HPDE6-E6E7 (cell line): ENCODE data around the gene DUSP1.

ENCODE experiments used
- DNase-seq: peaks from one replicate; pipeline ENCODE4 v3.0.0; 2011; ENCODE audit warnings: missing footprints; ENCODE audit errors: extremely low spot score

DUSP1 gene

DNA sequence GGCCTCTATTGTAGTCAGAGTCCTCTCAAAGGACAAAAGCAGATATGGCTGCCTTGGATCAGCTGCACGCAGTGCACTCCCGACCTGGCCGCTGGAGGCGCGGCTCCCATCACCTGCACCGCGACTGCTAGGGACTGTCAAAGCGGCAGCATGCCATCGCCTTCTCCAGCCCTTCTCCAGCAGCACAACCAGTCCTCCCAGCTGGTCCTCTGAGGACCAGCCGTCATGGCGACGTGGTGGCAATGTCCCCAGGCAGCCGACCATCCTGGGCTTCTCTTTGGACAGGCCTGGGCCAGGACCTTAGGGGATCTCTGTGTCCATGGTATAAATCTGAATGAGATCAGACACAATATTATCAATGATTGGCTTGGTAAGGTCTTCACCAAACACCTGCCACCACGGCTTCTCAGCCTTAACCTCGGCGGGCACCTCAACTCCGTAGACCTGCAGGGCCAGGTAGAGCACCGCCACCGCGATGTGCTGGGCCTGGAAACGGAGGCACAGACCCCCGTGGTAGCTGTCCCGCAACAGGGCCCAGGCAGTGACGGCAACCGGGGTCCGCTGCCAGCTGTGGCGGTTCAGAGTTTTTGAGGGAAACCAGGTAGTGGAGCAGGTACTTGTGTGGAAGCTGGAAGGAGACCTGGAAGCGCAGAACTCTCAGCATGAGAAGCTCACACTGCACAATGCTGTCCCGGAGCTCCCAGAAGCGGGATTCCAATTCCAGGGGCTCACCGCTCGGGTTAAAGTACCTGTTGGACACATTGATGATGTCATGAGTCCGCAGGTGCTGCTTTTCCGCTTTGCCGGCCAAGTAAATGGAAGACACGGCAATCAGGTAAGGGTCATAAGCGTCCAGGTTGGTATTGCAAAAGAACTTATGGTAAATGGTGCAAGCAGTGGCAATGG lies 8.5 kb downstream of the DUSP1 start:
- no peak for DNase-seq

DNA sequence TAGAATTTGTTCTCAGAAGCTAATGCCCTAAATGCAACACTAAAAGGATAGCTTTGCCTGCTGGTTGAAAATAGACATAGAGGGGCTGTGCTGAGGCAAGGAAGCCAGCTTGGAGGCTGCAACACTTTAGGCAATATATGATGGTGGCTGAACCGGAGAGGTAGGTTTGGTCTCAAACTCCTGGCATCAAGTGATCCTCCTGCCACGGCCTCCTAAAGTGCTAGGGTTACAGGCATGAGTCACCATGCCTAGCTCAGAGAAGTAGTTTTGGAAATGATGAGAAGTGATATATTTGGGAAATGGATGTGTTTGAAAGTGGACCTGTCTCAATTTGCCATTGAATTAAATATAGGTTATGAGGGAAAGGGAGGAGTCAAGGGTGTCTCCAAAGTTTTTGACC lies 10.0 kb downstream of the DUSP1 start:
- DNase-seq = no peak

DNA sequence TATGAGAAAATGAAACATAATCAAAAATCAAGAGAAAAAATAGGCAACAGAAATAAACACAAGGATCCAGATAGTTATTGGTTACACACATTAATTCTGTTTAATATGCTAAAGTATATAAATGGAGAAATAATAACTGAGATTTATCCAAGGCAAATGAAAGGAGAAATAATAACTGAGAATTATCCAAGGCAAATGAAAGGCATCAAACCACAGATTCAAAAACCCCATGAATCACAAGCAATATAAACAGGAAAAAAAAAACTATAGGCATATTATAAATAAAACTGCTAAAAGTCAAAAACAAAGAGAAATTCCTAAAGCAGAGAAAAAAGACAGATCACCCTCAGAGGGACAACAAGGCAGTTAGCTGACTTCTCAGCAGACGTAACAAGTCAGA lies 10.9 kb downstream of the DUSP1 start:
- DNase-seq = no peak

DNA sequence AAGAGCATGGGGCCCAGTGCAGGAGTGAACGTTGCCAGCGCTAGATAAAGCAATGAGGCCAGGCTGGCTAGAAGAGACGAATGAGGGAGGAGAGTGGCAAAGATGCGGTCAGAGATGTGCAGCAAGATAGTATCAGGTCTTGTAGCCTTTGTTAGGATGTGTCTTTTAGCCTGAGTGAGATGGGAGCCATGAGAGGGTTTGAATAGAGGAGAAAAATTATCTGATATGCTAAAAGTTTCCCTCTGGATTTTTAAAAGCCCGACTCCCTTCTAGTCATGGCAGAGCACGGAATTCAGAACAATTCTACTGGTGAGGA lies 12.2 kb downstream of the DUSP1 start:
- DNase-seq = no peak

DNA sequence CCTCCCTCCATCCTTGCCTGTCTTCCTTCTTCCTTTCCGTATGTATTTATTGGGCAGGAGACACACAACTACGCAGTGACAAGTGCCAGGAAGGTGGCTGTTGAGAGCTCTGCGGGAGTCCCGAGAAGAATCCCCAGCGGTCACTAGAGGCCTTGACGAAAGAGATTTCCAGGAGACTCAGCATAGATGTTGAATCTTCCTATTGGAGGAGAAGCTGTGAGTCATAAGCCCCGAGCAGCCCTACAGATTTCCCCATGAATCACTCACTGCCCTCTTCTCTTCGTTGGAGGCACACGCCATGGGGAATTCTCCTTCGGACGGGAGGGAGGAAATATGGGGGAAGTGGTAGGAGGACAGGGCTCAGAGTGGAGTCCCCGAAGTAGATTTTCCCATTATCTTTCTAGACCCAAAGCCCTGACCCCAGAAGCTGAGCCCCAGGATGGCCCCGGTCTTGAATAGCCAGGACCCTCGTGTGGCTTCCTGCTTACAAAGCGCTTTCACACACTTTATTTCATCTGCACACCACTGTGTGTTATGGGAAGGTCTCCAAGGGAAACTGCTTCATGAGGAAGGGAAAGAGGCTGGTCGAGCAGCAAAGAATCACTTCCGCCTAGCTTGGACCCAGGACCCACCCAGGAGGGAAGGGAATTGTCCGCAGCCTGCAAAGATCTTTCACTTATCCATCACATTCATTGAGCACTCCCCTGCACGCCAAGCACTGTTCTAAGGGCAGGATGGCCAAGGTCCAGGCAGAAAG lies 12.7 kb downstream of the DUSP1 start:
- peak; percentile 76 for DNase-seq

DNA sequence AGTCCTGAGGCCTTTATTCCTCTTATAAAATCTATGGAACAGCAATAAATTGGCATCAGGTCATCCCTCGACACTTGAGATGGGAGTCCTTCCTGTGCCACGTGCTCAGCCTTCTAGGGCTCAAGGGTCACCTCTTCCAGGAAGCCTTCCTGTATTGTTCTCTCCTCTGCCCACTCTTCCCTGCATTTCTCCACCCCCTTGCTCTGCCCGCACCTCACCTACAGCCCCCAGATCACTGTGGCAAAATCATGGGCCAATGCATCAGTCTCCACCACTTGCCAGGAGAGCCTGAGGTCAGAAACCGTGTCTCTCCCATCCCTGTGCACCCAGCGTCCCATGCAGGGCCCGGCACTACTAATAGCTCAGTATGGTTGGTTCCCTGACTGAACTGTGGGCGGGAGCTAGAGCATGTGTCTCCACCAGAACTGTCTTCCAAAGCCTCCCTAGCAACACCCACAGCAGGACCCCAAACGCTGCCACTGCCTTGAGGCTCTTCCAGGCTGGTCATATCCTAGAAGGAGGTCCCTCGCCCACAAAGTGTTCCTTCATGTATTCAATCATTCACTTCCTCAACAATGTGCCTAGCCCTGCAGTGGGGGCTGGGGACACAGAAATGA lies 13.5 kb downstream of the DUSP1 start:
- no peak for DNase-seq

DNA sequence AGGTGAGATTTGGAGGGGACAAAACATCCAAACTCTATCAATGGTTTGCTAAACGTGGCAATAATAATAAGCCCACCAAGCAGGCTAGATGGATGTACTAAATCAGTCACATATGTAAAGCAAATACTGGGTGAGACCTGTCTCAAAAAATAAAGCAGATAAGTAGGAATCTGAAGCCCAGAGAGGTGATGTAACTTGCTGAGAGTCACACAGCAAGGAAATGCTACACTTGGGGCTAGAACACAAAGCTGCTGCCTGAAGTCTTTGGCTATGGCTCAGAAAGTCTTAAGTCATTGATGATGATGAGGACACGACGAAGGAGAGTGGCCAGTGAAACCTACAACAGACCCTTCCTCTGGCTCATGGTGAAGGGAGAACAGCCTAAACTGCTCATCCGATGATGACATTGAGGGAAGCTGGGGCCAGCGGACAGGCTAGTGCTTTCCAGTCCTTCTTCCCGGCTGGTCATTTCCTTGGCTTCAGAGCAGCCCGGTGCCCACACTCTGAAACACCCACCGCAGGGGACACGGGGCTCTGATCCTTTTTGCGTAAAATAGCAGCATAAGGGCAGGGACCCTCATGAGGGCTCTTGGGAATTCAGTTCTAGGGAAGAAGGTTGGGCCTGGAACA lies 14.1 kb downstream of the DUSP1 start:
- DNase-seq = no peak

DNA sequence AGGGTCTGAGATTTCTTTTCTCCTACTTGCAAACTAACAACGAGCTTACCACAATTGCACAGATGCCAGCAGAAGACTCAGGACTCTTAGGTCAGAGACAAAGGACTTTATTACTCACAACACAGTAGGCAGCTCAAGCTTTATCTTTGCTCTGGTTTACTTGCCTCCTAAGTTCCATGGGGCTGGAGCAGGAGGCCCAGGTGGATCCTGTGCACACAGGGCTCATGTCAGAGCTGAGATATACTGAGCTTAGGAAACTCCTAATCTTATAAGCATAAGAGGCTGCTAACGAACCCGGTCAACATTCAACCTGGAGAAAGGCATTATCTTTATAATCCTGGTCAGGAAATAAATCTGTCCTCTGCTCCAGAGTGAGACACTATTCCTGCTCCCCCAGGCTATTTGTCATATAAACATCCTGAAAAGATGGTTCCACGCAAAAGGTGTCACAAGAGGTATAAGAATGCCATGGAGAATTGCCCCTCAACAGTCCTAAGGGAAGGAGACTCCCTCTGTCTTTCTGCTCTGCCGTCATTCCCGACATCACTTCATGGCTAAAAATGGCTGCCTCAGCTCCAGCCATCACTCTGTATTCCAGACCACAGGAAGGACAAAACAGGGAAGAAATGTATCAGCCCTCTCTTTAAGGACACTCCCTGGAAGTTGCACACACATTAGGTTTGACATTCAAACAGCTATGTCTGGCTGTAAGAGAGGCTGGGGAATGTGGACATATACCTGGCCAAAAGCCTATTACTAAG lies 16.2 kb downstream of the DUSP1 start:
- DNase-seq = no peak

DNA sequence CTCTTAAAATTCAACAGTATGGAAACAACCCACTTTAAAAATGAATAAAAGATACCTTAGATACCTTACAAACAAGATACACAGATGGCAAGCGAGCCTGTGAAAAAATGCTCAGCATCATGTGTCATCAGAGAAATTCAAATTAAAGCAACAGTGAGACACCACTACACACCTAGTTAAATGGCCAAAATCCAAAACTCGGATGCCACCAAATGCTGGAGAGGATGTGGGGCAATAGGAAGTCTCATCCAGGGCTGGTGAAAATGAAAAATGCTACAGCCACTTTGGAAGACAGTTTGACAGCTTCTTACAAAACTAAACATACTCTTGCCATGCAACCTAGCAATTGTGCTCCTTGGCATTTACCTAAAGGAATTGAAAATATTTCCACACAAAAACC lies 17.9 kb downstream of the DUSP1 start:
- DNase-seq = no peak

DNA sequence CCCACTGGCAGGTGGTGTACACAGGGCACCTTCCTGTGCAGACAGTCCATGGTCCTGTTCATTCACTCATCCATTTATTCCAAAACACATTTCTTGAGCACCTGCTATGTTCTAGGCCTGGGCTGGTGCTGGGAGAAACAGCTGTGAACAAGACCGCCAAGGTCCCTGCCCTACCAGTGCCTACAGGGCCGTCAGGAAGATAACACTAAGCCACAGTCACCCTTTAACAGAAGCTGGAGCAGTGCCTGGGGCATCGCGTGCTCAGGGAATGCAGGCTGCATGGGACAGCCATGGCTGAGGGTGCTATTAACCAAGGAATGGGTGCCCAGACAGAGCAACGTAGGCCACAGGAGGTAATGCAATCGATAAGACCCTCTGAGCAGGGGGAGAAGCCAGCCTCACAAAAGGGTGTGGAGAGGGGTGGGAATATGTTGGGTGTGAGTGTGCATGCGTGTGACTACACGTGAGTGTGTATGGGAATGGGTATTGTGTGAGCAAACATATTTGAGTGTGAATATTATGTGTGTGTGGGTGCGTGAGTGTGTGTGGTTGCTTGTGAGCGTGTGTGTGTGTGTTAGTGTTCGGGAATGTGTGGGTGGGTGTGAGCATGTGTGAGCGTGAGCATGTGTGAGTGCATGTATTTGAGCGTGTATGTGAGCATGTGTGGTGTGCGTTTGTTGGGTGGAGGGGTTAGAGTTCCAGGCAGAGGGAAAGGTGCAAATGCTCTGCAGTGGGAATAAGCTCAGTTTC lies 19.1 kb downstream of the DUSP1 start:
- DNase-seq = no peak

DNA sequence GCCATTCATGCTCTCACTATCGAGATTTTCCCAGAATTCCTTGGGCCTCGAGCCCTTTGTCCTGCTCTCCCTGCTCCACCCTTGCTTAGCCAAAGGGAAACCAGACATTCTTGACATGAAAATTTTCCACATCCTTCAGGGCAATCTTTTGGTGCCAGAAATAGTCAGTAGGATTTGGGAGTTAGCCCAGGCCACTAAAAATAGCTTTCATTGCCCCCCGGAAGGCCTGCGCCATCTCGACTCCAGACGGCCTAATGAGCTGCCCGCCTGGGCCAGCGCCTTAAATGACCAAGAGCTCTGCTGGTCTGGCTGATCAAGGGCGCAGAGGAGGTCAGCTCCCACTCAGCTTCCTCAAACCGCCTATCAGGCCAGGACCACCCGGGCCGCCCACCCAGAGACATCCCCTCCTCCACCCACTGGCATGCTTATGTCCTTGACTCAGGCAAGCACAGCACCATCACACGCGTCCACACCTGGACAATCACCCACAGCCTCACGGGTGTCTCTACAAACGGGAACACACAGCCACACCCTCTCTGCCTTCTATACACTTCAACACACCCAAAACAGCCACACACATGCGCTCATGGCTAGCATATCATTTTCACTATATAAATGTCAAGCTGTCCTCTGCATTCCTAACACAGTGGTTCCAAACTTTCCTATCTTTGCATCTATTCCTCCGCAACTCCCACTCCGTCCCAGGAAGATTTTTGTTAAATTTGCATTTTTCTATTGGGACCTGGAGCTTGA lies 20.9 kb downstream of the DUSP1 start:
- DNase-seq = no peak

DNA sequence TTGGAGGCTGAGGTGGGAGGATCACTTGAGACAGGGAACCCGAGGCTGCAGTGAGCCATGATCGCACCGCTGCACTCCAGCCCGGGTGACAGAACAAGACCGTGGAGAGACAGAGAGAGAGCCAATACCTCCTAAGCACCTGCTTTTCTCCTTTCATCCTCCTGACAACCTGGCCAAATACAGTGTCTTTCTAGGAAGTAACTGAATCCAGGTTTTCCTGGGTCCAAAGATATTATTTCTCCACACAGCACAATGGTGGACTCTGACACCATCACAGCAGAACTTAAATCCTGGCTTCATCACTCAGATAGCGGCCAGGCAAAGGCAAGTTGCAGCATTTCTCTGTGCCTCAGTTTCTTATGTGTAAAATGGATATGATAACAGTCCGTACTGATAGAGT lies 21.9 kb downstream of the DUSP1 start:
- DNase-seq = no peak

DNA sequence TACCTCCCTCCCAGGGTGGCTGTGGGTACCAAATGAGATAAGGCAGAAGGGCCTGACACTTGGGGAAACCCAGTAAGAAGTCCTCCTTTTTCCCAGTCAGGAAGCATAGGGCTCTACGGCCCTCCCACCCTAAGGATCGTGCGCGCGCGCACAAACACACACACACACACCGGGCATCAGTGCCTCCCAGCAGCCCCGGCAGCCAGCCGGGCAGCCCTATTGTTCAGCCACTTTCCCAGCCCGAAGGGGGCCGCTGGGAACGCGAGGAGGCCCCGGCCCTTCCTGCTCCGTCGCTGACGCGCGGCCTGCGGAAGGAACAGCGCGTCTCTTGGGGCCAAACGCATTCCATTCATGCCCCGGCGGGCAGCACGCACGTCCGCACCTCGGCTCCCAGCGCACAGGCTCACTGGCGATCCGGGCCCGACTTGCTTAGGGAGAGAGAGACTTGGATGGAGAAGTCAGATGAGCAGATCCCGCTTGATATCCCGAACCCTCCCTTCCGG lies 22.6 kb downstream of the DUSP1 start:
- no peak for DNase-seq

DNA sequence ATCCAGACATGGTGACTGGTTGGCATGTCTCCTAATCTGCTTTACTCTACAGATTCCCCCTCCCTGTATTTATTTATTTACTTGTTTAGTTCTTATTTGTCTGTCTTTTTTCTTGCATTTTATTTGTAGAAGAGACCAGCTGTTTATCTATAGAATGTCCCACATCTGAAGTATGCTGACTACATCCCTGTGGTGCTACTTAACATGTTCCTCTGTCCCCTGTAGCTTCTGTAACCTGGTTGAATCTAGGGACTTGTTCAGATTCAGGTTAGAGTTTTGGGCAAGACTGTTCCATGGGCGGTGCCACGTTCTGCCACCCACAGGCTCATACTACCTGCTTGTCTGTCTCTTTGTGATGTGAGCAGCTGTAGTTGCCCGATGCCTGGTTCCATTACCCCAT lies 23.5 kb downstream of the DUSP1 start:
- DNase-seq = no peak

DNA sequence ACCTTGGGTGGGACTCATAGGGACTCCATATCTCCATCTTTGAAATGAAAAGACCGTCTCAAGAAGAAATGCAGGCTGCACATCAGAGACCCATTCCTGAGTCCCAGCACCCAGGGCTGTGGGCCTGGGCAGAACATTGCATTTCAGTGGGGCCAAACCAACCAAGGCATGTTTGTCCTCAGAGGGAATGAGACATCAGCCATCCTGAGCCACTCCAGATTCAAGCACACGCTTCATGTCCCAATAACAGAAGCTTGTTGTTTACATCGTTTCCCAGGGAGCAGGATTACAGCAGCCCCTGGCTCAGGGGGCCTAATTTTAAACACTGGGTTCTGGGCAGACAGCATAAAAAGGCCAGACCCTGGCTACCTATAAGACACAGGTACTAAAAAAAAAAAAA lies 24.3 kb downstream of the DUSP1 start:
- no peak for DNase-seq

DNA sequence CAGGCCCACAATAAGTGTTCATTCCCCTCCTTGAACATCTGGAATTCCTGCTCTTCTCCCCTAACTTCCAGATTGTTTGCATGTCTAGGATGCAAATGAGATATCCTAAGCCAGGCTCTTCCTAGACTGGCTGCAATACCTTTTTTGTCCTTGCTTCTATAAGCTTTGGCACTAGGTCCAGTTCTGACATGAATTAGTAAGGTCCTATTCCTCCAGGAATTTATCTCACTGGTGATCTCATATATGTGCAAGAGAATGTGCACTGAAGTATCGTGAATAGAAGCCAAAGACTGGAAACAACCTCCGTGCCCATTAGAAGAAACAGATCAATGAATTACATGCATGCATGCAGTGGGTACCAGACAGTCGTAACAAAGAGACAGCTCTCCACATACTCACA lies 25.2 kb downstream of the DUSP1 start:
- DNase-seq = no peak

DNA sequence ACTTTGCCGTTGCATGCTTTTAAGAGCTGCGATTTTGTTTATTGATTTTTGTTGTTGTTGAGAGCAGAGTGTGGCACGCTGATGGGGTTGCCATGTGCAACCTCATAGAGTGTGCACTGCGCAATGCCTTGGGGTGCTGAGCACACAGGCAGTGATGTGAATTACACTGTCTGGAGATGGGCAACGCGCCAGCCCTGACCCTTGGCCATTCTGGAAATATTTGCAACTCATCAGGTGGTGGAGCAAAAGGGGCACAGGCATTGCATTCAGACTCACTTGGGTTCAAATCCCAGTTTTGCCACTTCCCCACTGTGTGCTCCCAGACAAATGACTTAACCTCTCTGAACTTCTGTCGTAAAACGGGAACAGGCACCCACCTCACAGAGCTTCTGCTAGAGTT lies 25.6 kb downstream of the DUSP1 start:
- DNase-seq = no peak

DNA sequence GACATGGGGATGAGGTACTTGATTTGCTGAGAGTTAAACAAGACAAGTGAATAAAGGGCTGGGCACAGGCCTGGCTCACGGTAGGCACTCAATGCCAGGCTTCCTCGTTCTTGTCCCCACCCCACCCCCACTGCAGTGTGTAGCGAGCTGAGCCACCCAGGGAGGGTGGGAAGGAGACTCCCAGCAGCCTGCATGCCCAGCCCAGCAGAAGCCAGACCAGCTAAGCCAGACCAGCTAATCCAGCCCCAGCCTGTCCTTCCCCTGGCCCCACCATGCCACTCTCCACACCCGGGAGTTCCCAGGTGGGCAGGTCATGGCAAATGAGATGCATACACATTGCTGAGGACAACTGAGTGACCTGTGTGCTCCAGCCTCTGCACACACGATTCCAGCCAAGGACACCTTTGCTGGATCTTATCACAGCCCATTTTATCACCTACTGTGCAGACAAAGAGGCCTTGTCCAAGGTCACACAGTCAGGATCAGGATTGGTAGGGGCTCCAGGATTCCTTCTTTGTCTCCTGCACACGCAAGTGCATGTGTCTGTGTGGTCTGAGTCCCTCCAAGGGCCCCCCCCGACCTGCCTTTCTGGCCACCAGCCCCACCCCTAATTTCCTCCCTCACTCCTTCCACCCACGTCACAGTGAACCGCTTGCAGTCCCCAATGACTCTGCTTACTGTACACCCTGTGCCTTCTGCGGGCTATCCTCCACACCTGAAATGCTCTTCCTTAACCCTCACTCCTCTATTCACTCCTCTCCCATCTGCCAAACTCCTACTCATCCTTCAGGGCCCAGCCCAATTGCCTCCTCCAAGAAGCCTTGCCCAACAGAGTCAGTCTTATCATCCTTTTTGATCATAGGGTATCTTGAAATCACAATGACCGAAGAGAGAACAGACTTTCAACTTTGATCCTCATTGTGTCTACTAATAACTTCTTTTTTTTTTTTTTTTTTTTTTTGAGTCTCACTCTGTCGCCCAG lies 26.6 kb downstream of the DUSP1 start:
- DNase-seq = no peak
